ENCODE results near the gene PGF.
"Not testable (repeated sequence)": the region's sequence is repeated elsewhere in the genome, so short reads cannot be mapped to it uniquely, and the experiment has no call there.

The PGF gene

DNA sequence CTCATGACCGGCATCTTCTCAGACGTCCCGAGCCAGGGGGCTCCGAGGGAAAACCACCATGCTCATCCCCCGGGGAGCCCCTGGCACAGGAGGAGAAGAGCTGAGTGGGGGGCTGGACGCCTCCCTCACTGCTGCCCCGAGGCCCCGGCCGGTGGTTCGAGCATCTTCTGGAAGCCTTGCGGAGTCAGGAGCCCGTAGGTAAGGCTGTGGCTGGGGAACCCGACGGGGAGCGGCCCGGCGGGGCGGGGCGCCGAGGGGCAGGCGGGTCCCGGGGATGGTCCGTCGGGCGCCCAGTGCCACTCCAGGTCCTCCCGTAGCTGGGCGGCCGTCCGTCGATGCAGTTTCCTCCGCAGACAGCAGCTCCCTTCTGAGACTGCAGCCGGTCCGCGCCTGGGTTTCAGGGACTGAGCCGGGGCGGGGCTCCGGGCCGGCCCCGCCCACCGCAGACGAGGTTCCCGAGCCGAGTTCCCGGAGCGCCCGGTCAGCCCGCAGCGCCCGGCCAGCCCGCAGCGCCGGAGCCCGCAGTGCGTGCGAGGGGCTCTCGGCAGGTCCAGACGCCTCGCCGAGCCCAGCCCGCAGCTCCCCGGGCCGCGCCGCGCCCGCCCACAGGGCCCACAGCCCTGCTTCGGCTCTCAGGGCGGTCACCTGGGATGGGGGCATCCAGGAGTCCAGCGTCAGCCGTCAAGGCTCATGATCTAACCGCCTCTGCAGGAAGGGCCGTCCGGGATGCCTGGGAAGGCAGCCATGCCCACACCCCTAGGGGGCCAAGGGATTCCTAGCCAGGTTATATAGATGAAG, at the start of gene PGF:
TSS of gene PGF (minus strand) at position 369 of the 798 bp plus-strand sequence. CDS start at position 14, 355 bp downstream.
- peak within 1 kb of the TSS; percentile 2 for H3K27ac ChIP-seq
- no peak for DNase-seq (ENCODE audit: low read depth, low spot score)

DNA sequence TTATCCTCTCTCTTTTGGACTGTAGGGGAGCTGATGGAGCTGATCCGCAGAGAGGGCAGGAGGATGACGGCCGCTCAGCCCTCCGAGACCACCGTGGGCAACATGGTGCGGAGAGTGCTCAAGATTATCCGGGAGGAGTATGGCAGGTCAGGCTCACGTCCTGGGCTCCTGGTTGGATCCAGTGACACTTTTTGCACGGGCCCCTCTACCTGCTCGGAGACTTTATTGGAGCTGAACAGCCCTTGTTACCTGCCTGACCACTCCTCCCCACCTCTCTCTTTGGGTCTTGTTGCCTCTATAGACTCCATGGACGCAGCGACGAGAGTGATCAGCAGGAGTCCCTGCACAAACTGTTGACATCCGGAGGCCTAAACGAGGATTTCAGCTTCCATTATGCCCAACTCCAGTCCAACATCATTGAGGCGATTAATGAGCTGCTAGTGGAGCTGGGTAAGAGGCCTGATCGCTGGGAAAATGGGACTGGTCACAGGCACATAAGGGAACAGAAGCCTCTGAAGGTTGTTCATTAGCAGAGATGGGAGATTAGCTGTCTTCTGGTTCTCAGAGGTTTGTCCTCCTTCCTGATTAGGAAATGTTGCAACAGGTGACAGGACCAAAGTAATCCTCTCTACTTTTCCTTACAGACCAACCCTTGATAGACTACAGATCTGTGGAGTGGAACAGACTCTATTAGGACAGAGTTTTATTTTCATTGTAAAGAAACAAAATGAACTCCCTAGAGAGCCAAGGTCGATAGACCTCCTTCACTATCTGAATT, 48.0 kb upstream of the PGF start:
- peak overlapping the region; percentile 80 for H3K27ac ChIP-seq
- DNase-seq (ENCODE audit: low read depth, low spot score): no peak

DNA sequence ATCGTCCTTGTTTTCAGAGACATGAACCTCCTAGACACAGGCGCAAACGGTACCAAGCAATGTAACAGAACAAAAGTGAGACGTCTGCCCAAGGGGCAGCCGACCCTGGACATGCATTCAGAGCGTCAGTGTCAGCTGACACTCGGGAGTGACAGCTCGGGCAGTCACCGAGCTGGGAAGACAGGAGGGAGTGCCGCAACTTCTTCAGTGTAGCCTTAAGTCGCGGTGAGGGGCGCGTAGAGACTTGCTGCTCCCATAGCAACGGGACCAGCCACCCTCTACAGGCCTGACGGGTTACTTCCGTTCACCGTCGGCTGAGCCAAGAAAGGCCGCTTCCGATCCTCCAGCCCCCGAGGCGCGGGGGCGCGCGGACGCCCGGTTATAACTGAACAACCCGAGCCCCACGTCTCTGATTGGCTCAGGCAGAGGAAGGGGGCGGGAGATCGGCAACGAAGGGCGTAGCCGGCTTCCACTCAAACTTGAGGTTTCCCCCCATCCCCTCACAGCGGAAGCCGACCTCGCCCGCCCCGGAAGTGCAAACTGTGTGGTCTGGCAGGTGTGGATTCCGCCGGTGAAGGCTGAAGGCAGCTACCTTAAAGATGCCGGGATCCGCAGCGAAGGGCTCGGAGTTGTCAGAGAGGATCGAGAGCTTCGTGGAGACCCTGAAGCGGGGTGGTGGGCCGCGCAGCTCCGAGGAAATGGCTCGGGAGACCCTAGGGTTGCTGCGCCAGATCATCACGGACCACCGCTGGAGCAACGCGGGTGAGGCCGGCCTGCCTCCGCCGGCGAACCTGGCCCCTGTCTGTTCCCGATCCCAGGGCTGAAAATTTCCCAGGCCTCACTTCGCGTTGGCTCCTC, 47.2 kb upstream of the PGF start, which contains the start of gene EIF2B2:
TSS of gene EIF2B2 (plus strand) at position 530 of the 858 bp plus-strand sequence. CDS start at position 600, 70 bp downstream.
- peak within 1 kb of the TSS; percentile 80 for H3K27ac ChIP-seq
- peak; percentile 83 for DNase-seq (ENCODE audit: low read depth, low spot score)

DNA sequence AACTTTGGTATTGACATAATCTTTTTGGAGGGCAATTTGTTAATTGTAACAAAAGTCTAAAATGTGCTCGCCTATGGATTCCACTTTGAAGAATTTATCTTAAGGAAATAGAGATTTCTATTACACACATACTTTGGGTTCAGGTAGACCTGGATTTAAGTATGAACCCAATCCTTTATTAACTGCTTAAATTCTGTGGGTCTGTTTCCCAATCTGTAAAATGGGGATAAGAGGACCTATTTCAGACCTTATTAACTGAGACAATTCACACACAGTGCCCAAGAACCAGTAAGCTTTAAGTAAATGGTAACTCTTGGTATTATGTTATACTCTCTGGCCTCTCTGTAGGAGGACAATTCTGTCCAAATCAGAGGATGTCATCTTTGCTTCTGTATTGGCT, 46.5 kb upstream of the PGF start:
- H3K27ac ChIP-seq: peak overlapping the region; percentile 80
- no peak for DNase-seq (ENCODE audit: low read depth, low spot score)

DNA sequence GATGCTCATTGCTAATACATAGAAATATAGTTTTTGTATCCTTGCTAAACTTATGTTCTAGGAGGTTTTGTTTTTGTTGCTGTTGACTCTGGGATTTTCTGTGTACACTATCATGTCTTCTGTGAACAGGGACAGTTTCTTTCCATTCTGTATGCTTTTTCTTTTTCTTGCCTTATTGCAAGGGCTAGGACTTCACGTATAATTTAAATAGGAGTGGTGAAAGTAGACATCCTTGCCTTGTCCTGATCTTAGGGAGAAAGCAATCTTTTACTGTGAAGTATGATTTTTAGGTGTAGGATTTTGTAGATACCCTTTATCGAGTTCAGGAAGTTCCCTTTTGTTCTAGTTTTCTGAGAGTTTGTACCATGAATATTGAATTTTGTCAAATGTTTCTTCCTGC, 45.9 kb upstream of the PGF start:
- H3K27ac ChIP-seq: no peak overlapping the region
- no peak for DNase-seq (ENCODE audit: low read depth, low spot score)

DNA sequence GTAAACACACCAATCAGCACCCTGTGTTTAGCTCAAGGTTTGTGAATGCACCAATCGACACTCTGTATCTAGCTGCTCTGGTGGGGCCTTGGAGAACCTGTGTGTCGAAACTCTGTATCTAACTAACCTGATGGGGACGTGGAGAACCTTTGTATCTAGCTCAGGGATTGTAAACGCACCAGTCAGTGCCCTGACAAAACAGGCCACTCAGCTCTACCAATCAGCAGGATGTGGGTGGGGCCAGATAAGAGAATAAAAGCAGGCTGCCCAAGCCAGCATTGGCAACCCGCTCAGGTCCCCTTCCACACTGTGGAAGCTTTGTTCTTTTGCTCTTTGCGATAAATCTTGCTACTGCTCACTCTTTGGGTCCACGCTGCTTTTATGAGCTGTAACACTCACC, 40.4 kb upstream of the PGF start:
- DNase-seq (ENCODE audit: low read depth, low spot score); H3K27ac ChIP-seq: not testable (repeated sequence)

DNA sequence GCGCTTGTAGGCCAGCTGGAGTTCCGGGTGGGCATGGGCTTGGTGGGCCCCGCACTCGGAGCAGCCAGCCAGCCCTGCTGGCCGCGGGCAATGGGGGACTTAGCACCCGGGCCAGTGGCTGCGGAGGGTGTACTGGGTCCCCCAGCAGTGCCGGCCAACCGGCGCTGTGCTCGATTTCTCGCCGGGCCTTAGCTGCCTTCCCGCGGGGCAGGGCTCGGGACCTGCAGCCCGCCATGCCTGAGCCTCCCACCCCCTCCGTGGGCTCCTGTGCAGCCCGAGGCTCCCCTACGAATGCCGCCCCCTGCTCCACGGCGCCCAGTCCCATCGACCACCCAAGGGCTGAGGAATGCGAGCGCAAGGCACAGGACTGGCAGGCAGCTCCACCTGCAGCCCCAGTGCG, 38.8 kb upstream of the PGF start:
- not testable (repeated sequence) for DNase-seq (ENCODE audit: low read depth, low spot score); H3K27ac ChIP-seq

DNA sequence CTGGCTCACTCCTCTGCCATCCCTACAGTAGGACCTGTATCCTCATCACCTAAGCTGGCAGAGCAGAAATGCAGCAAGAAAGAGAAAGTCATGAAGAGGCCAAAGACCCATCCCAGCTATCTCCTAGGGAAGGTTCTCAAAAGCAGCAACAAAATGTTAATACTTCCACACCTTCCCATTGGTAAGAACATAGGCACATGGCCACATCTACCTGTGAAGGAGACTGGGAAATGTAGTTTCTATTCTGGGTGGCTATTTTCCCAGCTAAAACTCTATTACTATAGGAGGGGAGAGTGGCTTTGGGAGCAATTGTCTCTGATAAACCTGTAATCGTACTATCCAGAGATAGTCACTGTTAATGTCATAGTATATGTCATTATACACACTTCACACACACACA, 33.6 kb upstream of the PGF start:
- H3K27ac ChIP-seq: peak overlapping the region; percentile 39
- DNase-seq (ENCODE audit: low read depth, low spot score): no peak

DNA sequence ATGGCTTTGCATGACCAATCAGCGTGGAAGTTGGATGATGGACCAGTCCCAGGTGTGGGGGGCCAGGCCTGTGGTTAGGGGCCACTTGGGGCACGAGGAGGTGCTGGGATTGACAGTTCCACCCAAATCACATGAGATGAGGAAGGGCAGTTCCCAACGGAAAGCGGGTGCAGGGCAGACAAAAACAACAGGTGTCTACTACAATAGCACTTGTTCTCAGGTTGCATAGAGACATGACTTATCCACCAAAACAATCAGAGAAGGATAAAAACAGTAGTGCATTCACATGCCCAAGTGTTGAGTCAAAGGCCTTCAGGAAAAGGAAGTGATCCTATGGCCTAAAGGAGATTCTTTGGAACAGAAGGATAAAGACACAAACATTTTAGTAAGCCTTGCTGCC, 32.7 kb upstream of the PGF start:
- DNase-seq (ENCODE audit: low read depth, low spot score): peak; percentile 48
- H3K27ac ChIP-seq: peak overlapping the region; percentile 39

DNA sequence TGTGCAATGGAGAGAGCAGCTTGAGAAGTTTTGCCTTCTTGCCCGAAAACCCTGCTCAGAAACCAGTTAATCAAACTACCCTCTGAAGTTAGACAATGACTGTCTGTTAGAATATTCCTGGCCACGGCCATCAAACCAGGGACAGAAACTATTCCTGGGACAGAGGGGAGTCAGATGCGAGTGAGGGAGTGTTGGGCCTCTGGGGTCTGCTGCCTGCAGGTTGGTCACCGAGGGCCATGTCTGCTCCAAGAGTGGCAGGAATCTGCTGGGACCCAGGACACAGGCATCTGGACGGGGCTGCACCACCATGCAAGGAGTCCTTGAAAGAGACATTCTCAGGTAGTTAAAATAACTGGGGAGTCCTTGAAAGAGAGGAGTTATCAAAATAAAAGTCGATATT, 30.4 kb upstream of the PGF start:
- no peak for DNase-seq (ENCODE audit: low read depth, low spot score)
- no peak overlapping the region for H3K27ac ChIP-seq

DNA sequence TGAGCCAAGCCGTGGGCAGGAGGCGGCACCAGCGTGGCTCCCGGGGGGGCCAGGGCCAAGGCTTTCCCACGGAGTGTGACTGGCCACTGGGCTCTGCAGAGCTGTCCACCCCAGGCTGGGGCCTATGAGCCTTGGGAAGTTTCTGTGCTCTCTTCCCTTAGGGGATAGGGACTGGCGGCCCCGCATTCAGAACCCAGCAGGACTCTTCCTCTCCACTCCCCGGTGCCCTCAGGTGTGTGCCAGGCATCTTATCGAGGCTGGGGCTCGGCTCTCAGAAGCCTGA, 29.6 kb upstream of the PGF start:
- no peak overlapping the region for H3K27ac ChIP-seq
- no peak for DNase-seq (ENCODE audit: low read depth, low spot score)

DNA sequence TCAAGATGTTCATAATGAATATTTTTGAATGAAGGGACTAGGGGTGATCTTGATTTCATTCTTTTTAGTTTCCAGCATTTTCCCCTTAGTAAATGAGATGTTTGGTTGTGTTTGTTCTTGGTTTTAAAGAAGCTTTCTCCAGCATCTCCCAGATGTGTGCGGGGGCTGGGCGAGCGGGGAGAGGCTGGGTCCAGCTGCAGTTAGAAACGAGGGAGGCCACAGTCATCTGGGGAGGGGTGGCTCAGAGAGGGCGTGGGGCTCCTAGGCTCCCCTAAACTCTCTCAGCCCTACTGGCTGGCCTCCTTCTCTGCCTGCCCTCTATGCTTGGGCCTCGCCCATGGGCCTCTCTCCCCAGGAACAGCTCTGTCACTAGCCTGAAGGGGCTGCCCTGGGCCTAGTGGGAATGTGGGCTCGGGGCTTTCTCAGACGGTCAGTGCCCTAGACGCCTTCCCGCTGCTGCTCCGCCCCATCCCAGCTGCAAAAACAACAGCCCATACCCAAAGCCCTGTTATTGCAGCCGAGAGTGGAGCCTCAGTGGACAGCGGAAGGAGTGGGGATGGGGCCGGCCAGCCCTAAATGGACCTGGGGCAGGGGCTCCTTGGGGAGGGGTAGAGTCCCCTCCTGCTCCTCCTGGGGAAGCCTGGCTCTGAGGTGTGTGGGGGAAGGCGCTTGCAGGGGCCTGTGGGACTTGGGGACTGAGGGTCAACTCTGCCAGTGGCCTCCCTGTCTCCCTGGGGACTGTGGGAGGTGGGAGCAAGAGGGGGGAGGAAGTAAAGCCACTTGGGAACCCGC, 29.0 kb upstream of the PGF start:
- DNase-seq (ENCODE audit: low read depth, low spot score): no peak
- H3K27ac ChIP-seq: no peak overlapping the region

DNA sequence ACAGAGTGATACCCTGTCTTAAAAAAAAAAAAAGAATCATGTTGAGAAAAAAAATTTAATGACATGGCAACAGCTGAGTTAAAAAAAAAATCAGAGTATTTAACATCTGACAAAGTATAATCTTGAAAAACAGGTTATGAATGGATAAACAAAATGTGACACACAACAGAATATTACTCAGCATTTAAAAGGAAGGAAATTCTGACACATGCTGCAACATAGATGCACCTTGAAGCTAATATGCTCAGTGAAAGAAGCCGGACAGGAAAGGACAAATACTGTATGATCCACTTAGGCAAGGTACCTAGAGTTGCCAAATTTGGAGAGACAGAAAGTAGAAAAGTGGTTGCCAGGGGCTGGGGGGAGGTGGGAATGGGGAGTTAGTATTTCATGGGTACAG, 27.9 kb upstream of the PGF start:
- H3K27ac ChIP-seq: peak overlapping the region; percentile 64
- DNase-seq (ENCODE audit: low read depth, low spot score): peak; percentile 69

DNA sequence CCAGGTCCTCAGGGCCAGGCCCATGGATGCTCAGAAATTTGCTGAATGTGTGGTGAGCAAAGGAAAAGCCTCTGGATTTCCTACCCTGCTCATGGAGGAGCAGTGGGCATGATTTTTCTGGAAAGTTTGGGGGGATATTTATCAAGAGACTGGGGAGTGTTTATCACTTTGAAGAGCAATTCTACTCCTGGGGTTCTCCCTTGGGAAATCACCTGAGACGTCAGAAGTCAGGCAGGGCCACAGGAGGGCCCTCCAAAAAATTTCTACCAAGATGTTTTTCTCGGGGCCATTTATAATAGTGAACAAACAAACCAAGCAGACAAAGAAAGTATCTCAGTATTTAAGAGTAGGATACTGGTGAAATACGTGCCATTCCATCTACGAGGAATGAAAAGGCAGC, 27.3 kb upstream of the PGF start:
- peak overlapping the region; percentile 64 for H3K27ac ChIP-seq
- DNase-seq (ENCODE audit: low read depth, low spot score): no peak

DNA sequence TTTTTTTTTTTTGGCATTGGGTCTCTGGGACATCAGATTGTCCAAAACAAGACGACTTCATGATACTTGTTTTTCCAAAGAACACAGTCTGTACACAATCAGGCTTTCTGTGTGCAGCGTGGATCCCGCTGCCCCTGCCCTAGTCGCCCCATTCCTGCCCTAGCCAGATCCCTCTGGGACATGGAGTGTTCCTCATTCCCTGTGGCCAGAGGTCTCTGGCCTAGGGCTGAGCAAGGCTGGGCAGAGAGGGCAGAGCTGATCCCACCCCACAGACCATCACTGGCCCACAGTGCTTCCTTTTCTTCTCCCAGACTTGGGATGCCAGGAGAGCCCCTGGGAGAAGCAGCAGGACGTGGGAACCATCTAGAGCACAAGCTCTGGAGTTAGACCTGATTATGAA, 26.4 kb upstream of the PGF start:
- H3K27ac ChIP-seq: no peak overlapping the region
- DNase-seq (ENCODE audit: low read depth, low spot score): no peak

DNA sequence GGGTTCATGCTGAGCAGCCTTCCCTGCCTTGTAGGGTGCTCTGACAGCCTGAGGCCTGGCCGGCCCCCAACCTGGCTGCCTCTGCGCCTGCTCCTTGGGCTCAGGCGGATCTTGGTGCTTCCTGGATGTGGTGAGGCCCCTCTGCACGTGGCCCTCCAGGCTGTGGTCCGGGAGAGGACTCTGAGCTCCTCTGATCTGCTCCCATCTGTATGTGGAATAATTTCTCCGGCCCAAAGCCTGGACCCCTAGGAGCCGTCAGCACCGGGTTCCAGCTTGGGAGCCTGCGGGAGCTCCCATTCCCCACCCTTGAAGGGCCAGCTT, 26.0 kb upstream of the PGF start:
- H3K27ac ChIP-seq: no peak overlapping the region
- DNase-seq (ENCODE audit: low read depth, low spot score): no peak

DNA sequence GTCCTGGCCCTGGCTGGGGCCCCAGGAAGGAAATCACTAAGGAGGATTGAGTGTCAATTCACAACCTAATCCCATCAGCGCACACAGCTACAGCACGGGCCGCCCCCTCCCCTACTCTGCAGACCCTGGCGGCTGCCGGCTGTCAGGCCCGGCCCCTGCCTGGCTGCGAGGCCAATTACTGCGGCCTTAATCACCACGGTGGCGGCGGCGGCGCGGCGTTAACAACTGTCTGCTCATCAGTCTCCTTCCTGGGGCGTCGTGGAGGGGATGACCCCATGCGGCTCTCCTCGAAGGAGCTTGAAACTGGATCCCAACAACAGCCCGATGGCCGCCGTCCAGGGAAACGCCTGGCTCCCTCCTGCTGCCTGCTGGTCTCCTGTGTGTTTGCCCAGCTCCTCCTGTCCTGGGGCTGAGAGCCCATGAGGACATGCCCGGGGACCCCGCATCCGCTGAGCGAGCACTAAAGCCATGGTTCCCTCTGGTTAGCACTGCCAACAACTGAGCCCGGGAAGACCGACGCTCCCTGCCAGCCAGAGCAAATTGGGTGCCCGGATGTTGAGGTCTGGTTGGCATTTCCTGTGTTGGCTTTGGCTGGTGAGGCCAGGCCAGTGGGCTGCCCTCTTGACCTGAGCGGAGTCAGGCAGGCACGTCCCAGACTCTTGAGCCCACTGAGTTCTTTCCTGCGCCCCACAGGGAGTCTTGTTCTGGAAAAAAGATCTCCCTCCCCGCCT, 25.5 kb upstream of the PGF start:
- no peak for DNase-seq (ENCODE audit: low read depth, low spot score)
- no peak overlapping the region for H3K27ac ChIP-seq

DNA sequence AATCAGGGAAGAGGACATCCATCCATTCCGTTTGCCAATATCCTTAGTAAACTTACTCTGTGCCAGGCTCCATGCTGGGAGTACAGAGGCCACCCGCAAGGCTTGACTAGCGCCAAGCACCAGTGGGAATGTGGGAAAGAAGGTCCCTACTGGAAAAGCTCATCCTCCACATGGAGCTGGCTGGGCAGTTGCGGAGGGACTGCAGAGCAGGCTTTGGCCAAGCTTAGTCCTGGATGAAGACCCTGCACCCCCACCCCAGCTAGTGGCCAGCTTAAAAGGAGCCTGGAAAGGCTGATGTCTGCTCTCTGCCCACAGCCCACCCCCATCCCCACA, 25.0 kb upstream of the PGF start:
- no peak for DNase-seq (ENCODE audit: low read depth, low spot score)

More for the DNA sequence above, 25.0 kb upstream of the PGF start:
- H3K27ac ChIP-seq: no peak overlapping the region

Measured in epithelial cell of prostate (primary cell).